Keratinocyte (primary cell): ENCODE data around the gene C3orf49. TPM values are rescaled to one million over a fixed set of nuclear protein-coding genes. Genes with fewer than 3 reads are reported as not detected.

Source experiments
- DNase-seq: peaks from one replicate; pipeline ENCODE4 v3.0.0-alpha.2; 2011; ENCODE audit warnings: low read depth, missing footprints, low spot score
- FAIRE-seq: peaks from 2 replicates; lab custom pipeline; 2011; peaks lifted over from hg19 to GRCh38; lab: Jason Lieb, UNC
- H2AFZ ChIP-seq: 2 replicates; pipeline ENCODE4 v1.6.0; 2012; ENCODE audit warnings: low read length, control low read depth, inconsistent platforms; ENCODE audit not compliant: control insufficient read depth
- H3K27ac ChIP-seq: 2 replicates; pipeline ENCODE4 v1.5.1; 2011; ENCODE audit warnings: low read length; ENCODE audit not compliant: control insufficient read depth, insufficient read depth
- H3K27me3 ChIP-seq: 3 replicates; pipeline ENCODE4 v1.6.0; 2011; ENCODE audit warnings: low read length; ENCODE audit not compliant: control insufficient read depth, insufficient read depth; ENCODE audit errors: extremely low read depth
- H3K36me3 ChIP-seq, 2 experiments: 2 replicates in 1 of 2; 3 replicates in 1 of 2; pipeline ENCODE4 v1.5.1; 2011; ENCODE audit warnings: low read length in 2 of 2, mild to moderate bottlenecking in 1 of 2; ENCODE audit not compliant: control insufficient read depth in 2 of 2, insufficient read depth in 2 of 2; ENCODE audit errors: extremely low read depth in 1 of 2
- H3K4me1 ChIP-seq: 3 replicates; pipeline ENCODE4 v1.5.1; 2011; ENCODE audit warnings: low read length; ENCODE audit not compliant: control insufficient read depth, insufficient read depth; ENCODE audit errors: extremely low read depth
- H3K4me2 ChIP-seq: 3 replicates; pipeline ENCODE4 v1.6.0; 2011; ENCODE audit warnings: low read depth, low read length; ENCODE audit not compliant: control insufficient read depth, insufficient read depth; ENCODE audit errors: extremely low read depth
- H3K4me3 ChIP-seq, 3 experiments: fragments of 200-600 bp in 1 of 3; sonication (generic) in 1 of 3; 2 replicates in 2 of 3; 3 replicates in 1 of 3; pipeline ENCODE4 v1.5.1; 2011 to 2016; ENCODE audit warnings: low read length in 3 of 3, mild to moderate bottlenecking in 3 of 3, control low read depth in 2 of 3, inconsistent platforms in 1 of 3, low read depth in 1 of 3, mixed read lengths in 1 of 3, mixed run types in 1 of 3, moderate library complexity in 1 of 3; ENCODE audit not compliant: control insufficient read depth in 2 of 3, insufficient read depth in 2 of 3; ENCODE audit errors: extremely low read depth in 1 of 3
- H3K79me2 ChIP-seq: 2 replicates; pipeline ENCODE4 v1.6.0; 2012; ENCODE audit warnings: low read length; ENCODE audit not compliant: control insufficient read depth, insufficient read depth
- H3K9ac ChIP-seq: 3 replicates; pipeline ENCODE4 v1.6.0; 2011; ENCODE audit warnings: low read length; ENCODE audit not compliant: control insufficient read depth, insufficient read depth; ENCODE audit errors: extremely low read depth
- H3K9me1 ChIP-seq: 3 replicates; pipeline ENCODE4 v1.6.0; 2011; ENCODE audit warnings: low read length; ENCODE audit not compliant: control insufficient read depth, insufficient read depth; ENCODE audit errors: extremely low read depth
- H3K9me3 ChIP-seq: 2 replicates; pipeline ENCODE4 v1.5.1; 2012; ENCODE audit warnings: low read depth, low read length; ENCODE audit not compliant: control insufficient read depth
- H4K20me1 ChIP-seq: 3 replicates; pipeline ENCODE4 v1.6.0; 2011; ENCODE audit warnings: low read length; ENCODE audit not compliant: control insufficient read depth, insufficient read depth; ENCODE audit errors: extremely low read depth
- EZH2 ChIP-seq: IDR thresholded peaks from one replicate; pipeline ENCODE4 v1.6.1; 2012; ENCODE audit warnings: inconsistent platforms, mild to moderate bottlenecking, low read length, moderate library complexity
- dilution Hi-C: fragments of 300-500 bp; cut with MboI; formaldehyde crosslinking; loops from one replicate; pipeline ENCODE4 v1.7.0; 2020; ENCODE audit warnings: low sequenced_read_pairs; ENCODE audit not compliant: extremely low pct_ligation_motif_present
- polyA plus RNA-seq, 5 experiments: library from polyadenylated mRNA; depleted of rRNA in 3 of 5; stranded (reverse) in 3 of 5; stranded (forward) in 1 of 5; unstranded in 1 of 5; fragments of >200 nt; gene quantifications; 1 replicate in 1 of 5; 2 replicates in 3 of 5; 3 replicates in 1 of 5; pipeline versions ENCODE4 v1.2.1 to v1.2.3, GENCODE V29; 2011 to 2012; ENCODE audit warnings: missing spikeins in 2 of 5, low read depth in 1 of 5, low replicate concordance in 1 of 5
- TF ChIP-seq, protein P1 (sequence below), 3 experiments: IDR thresholded peaks in 1 of 3; conservative IDR thresholded peaks in 1 of 3; optimal IDR thresholded peaks in 1 of 3; 2 replicates in 2 of 3; 3 replicates in 1 of 3; pipeline versions ENCODE3 to v1.5.1; 2011; ENCODE audit warnings: low read length in 3 of 3, mild to moderate bottlenecking in 3 of 3, moderate library complexity in 2 of 3, control low read depth in 1 of 3, inconsistent platforms in 1 of 3; ENCODE audit not compliant: insufficient read depth in 2 of 3; ENCODE audit errors: extremely low read depth in 1 of 3

C3orf49 gene
- polyA plus RNA-seq, 1 donor (not counting 4 experiments of a cell fraction or from before 2014, with no cell fraction given): not detected

DNA sequence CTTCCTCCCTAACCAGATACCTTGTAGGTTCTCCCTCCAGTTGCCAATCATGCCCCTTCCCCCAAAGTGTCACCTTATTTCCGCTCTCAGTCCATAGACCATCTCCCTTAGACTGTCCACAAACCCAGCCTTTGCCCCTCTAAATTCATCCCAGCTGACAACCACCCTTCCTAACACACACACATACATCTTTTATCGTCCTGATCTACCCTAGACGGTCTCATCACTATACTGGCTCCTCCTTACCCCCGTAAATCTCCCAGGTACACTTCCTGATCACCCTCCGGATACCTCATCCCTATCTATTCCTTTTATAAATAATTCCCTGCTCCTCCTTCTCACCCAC lies 43.7 kb downstream of the C3orf49 start:
- H3K79me2 ChIP-seq: peaks cover 82% of the 10 kb centered on the region
- H2AFZ ChIP-seq: peak overlapping the region; percentile 80
- H3K4me2 ChIP-seq: peak overlapping the region; percentile 99
- H3K27ac ChIP-seq: peak overlapping the region; percentile 88
- H4K20me1 ChIP-seq: no peaks in the 10 kb centered on the region
- peaks cover 3% of the 10 kb centered on the region for H3K9me1 ChIP-seq
- H3K9ac ChIP-seq: peak overlapping the region; percentile 94
- FAIRE-seq: no peak
- H3K27me3 ChIP-seq: no peaks in the 10 kb centered on the region
- no peak for DNase-seq
- no peaks in the 10 kb centered on the region for H3K36me3 ChIP-seq
- H3K4me1 ChIP-seq: peaks cover 15% of the 10 kb centered on the region
- dilution Hi-C loops: no loop called here
- peak overlapping the region; percentile 90 to 94 (median 92) for H3K4me3 ChIP-seq
- TF ChIP-seq EZH2: no peak
- TF ChIP-seq, protein P1, sequence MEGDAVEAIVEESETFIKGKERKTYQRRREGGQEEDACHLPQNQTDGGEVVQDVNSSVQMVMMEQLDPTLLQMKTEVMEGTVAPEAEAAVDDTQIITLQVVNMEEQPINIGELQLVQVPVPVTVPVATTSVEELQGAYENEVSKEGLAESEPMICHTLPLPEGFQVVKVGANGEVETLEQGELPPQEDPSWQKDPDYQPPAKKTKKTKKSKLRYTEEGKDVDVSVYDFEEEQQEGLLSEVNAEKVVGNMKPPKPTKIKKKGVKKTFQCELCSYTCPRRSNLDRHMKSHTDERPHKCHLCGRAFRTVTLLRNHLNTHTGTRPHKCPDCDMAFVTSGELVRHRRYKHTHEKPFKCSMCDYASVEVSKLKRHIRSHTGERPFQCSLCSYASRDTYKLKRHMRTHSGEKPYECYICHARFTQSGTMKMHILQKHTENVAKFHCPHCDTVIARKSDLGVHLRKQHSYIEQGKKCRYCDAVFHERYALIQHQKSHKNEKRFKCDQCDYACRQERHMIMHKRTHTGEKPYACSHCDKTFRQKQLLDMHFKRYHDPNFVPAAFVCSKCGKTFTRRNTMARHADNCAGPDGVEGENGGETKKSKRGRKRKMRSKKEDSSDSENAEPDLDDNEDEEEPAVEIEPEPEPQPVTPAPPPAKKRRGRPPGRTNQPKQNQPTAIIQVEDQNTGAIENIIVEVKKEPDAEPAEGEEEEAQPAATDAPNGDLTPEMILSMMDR (optimal IDR thresholded peaks at IDR 0.05 in 1 of 3, IDR thresholded peaks at IDR 0.05 in 1 of 3, conservative IDR thresholded peaks at IDR 0.05 in 1 of 3; ENCODE audit: extremely low read depth in 1 of 3, insufficient read depth in 2 of 3, low read length in 3 of 3): no peak
- H3K9me3 ChIP-seq: no peaks in the 10 kb centered on the region

- dilution Hi-C loops: no loop called here
- Histone ChIP-seq H3K27me3 (no peaks in the 10 kb centered on the region), H3K36me3 (no peaks in the 10 kb centered on the region)
These were observed 44.3 kb downstream of the C3orf49 start, which contains the start of the genes ATXN7 and THOC7 for GRCh38 chr3:63863150-63864007. Gene ATXN7, plus strand, starts transcription at chr3:63863867. Its CDS starts 48,732 bp downstream, at chr3:63912599. Gene THOC7, minus strand, starts transcription at chr3:63863805. Its CDS starts 15 bp downstream, at chr3:63863790.

More at GRCh38 chr3:63863150-63864007, 44.3 kb downstream of the C3orf49 start, which contains the start of the genes ATXN7 and THOC7:
- DNase-seq (no peak), FAIRE-seq (no peak)
- TF ChIP-seq EZH2: no peak
- TF ChIP-seq, protein P1 (optimal IDR thresholded peaks at IDR 0.05 in 1 of 3, IDR thresholded peaks at IDR 0.05 in 1 of 3, conservative IDR thresholded peaks at IDR 0.05 in 1 of 3; ENCODE audit: extremely low read depth in 1 of 3, insufficient read depth in 2 of 3, low read length in 3 of 3): no peak
- Histone ChIP-seq H3K4me2 (peak within 1 kb of the TSS; percentile 99), H3K4me1 (peaks cover 12% of the 10 kb centered on the region), H3K9me1 (peaks cover 3% of the 10 kb centered on the region), H3K9ac (peak within 1 kb of the TSS; percentile 94), H3K9me3 (no peaks in the 10 kb centered on the region), H3K79me2 (peaks cover 82% of the 10 kb centered on the region), H4K20me1 (no peaks in the 10 kb centered on the region), H2AFZ (peak within 1 kb of the TSS; percentile 80), H3K4me3 (peak within 1 kb of the TSS; percentile 90 to 94 (median 92)), H3K27ac (peak within 1 kb of the TSS; percentile 88)
